Breast epithelium (tissue), 3 donors: ENCODE measurements around the gene PHF21B.

Source experiments
- CTCF ChIP-seq, 3 donors: fragments of 450-650 bp; IDR thresholded peaks; one replicate each; pipeline ENCODE4 v1.5.1; 2016 to 2017; ENCODE audit warnings: antibody characterized with exemption in 3 of 3, mild to moderate bottlenecking in 3 of 3, moderate library complexity in 3 of 3
- POLR2AphosphoS5 ChIP-seq, 3 donors: sonication (generic); formaldehyde crosslinking; IDR thresholded peaks; one replicate each; pipeline ENCODE4 v1.6.1; 2017; ENCODE audit warnings: antibody characterized with exemption in 3 of 3

- TF ChIP-seq CTCF (IDR thresholded peaks at IDR 0.05) = peak; percentile 40 to 64 (median 61)
- no peak for TF ChIP-seq POLR2AphosphoS5 (IDR thresholded peaks at IDR 0.05)
These were observed 34.2 kb downstream of the PHF21B start for GRCh38 chr22:44975427-44976262.
